Brain microvascular endothelial cell (primary cell): ENCODE measurements around the gene ZNF805.

Source experiments
- DNase-seq: peaks from one replicate; pipeline ENCODE4 v3.0.0-alpha.2; 2020
- H3K27ac ChIP-seq: fragments of 250-450 bp; sonication (Bioruptor Pico); 2 replicates; pipeline ENCODE4 v1.5.1; 2020; ENCODE audit warnings: mild to moderate bottlenecking, moderate library complexity
- H3K27me3 ChIP-seq: fragments of 250-450 bp; sonication (Bioruptor Pico); replicated peaks from 2 replicates; pipeline ENCODE4 v1.5.1; 2020; ENCODE audit warnings: mild to moderate bottlenecking
- H3K36me3 ChIP-seq: fragments of 250-450 bp; sonication (Bioruptor Pico); replicated peaks from 2 replicates; pipeline ENCODE4 v1.5.1; 2020; ENCODE audit warnings: mild to moderate bottlenecking
- H3K4me3 ChIP-seq: 2 replicates; pipeline ENCODE4 v1.5.1; 2011; ENCODE audit warnings: low read depth, mild to moderate bottlenecking, control low read depth, low read length, moderate library complexity
- CTCF ChIP-seq: IDR thresholded peaks from 2 replicates; pipeline ENCODE4 v1.5.1; 2011; ENCODE audit warnings: low read depth, mild to moderate bottlenecking, moderate library complexity, low read length, control low read depth, inconsistent platforms; ENCODE audit errors: missing control alignments
- in situ Hi-C: cut with HindIII; loops from 2 replicates; pipeline ENCODE4 v1.10.0; 2017; ENCODE audit warnings: low sequenced_read_pairs, low pct_ligation_motif_present

Gene ZNF805

GRCh38 chr19:57241176-57241575 is 744 bp downstream of the ZNF805 start:
- H3K4me3 ChIP-seq, result peak overlapping the region; percentile 98
- peak overlapping the region; percentile 82 for H3K27ac ChIP-seq
- in situ Hi-C loops, result no loop called here
- no peak for TF ChIP-seq CTCF
- H3K27me3 ChIP-seq, result no peaks in the 10 kb centered on the region
- peak; percentile 15 for DNase-seq
- H3K36me3 ChIP-seq, result peaks cover 15% of the 10 kb centered on the region

- Histone ChIP-seq H3K27me3 (no peaks in the 10 kb centered on the region), H3K36me3 (peaks cover 23% of the 10 kb centered on the region), H3K27ac (no peak overlapping the region), H3K4me3 (no peak overlapping the region)
- DNase-seq, result no peak
- TF ChIP-seq CTCF, result no peak
- in situ Hi-C loops, result no loop called here
Measured at GRCh38 chr19:57242821-57243220, 2.4 kb downstream of the ZNF805 start.

GRCh38 chr19:57244513-57244912 is 4.1 kb downstream of the ZNF805 start:
- H3K4me3 ChIP-seq, result no peak overlapping the region
- no peak for DNase-seq
- peaks cover 32% of the 10 kb centered on the region for H3K36me3 ChIP-seq
- H3K27ac ChIP-seq, result no peak overlapping the region
- H3K27me3 ChIP-seq, result no peaks in the 10 kb centered on the region
- TF ChIP-seq CTCF, result no peak
- in situ Hi-C loops, result no loop called here

GRCh38 chr19:57245066-57245465 is 4.6 kb downstream of the ZNF805 start:
- in situ Hi-C loops, result no loop called here
- peaks cover 34% of the 10 kb centered on the region for H3K36me3 ChIP-seq

GRCh38 chr19:57245959-57246358 is 5.5 kb downstream of the ZNF805 start:
- Histone ChIP-seq H3K4me3 (no peak overlapping the region), H3K27ac (no peak overlapping the region), H3K36me3 (peaks cover 43% of the 10 kb centered on the region), H3K27me3 (no peaks in the 10 kb centered on the region)
- no peak for DNase-seq
- TF ChIP-seq CTCF, result no peak
- in situ Hi-C loops, result no loop called here

More at GRCh38 chr19:57245066-57245465, 4.6 kb downstream of the ZNF805 start:
- Histone ChIP-seq H3K4me3 (no peak overlapping the region), H3K27me3 (no peaks in the 10 kb centered on the region), H3K27ac (no peak overlapping the region)
- no peak for DNase-seq
- no peak for TF ChIP-seq CTCF

GRCh38 chr19:57248646-57249045 is 8.2 kb downstream of the ZNF805 start:
- DNase-seq, result no peak

More at GRCh38 chr19:57248646-57249045, 8.2 kb downstream of the ZNF805 start:
- in situ Hi-C loops, result no loop called here
- no peak overlapping the region for H3K4me3 ChIP-seq
- no peaks in the 10 kb centered on the region for H3K27me3 ChIP-seq
- peaks cover 63% of the 10 kb centered on the region for H3K36me3 ChIP-seq
- no peak for TF ChIP-seq CTCF
- H3K27ac ChIP-seq, result no peak overlapping the region
